GM06990 (cell line): ENCODE results near the gene SULT6B1.

Source experiments
- DNase-seq: peaks from one replicate; pipeline ENCODE4 v3.0.0-alpha.2; 2011; ENCODE audit not compliant: insufficient read length; ENCODE audit errors: extremely low read depth
- H3K27me3 ChIP-seq: replicated peaks from 2 replicates; pipeline ENCODE4 v1.6.0; 2011; ENCODE audit warnings: low read length; ENCODE audit not compliant: control insufficient read depth, insufficient read depth
- H3K36me3 ChIP-seq: 2 replicates; pipeline ENCODE4 v1.5.1; 2011; ENCODE audit warnings: low read length; ENCODE audit not compliant: control insufficient read depth, insufficient read depth
- H3K4me3 ChIP-seq: replicated peaks from 2 replicates; pipeline ENCODE4 v1.5.1; 2011; ENCODE audit warnings: low read depth, mild to moderate bottlenecking, control low read depth, low read length
- CTCF ChIP-seq: IDR thresholded peaks from 2 replicates; pipeline ENCODE4 v1.5.1; 2011; ENCODE audit warnings: low read length, control low read depth, mild to moderate bottlenecking, inconsistent platforms; ENCODE audit not compliant: insufficient read depth, poor library complexity, severe bottlenecking

Gene SULT6B1

GRCh38 chr2:37191253-37191652 lies 2.8 kb upstream of the SULT6B1 start:
- no peaks in the 10 kb centered on the region for H3K27me3 ChIP-seq
- TF ChIP-seq CTCF, result no peak
- no peak for DNase-seq
- H3K36me3 ChIP-seq, result no peaks in the 10 kb centered on the region
- H3K4me3 ChIP-seq, result no peak overlapping the region

- no peak for DNase-seq
- Histone ChIP-seq H3K36me3 (no peaks in the 10 kb centered on the region), H3K27me3 (no peaks in the 10 kb centered on the region), H3K4me3 (no peak overlapping the region)
- no peak for TF ChIP-seq CTCF
These were observed 1.8 kb upstream of the SULT6B1 start for GRCh38 chr2:37190290-37190689.

GRCh38 chr2:37189452-37190153 lies 1.1 kb upstream of the SULT6B1 start:
- H3K27me3 ChIP-seq, result no peaks in the 10 kb centered on the region

GRCh38 chr2:37181726-37182684 lies 6.5 kb downstream of the SULT6B1 start:
- no peak for TF ChIP-seq CTCF
- Histone ChIP-seq H3K4me3 (no peak overlapping the region), H3K27me3 (no peaks in the 10 kb centered on the region), H3K36me3 (no peaks in the 10 kb centered on the region)
- no peak for DNase-seq

More at GRCh38 chr2:37189452-37190153, 1.1 kb upstream of the SULT6B1 start:
- no peak for TF ChIP-seq CTCF
- Histone ChIP-seq H3K4me3 (no peak overlapping the region), H3K36me3 (no peaks in the 10 kb centered on the region)
- DNase-seq, result no peak

- DNase-seq, result no peak
- Histone ChIP-seq H3K27me3 (no peaks in the 10 kb centered on the region), H3K4me3 (no peak overlapping the region), H3K36me3 (no peaks in the 10 kb centered on the region)
- no peak for TF ChIP-seq CTCF
These were observed 7.8 kb downstream of the SULT6B1 start for GRCh38 chr2:37180640-37181039.
